Activated CD8-positive, alpha-beta memory T cell treated with anti-CD3 and anti-CD28 coated beads for 4 hours (primary cell): ENCODE measurements around the gene PPP4R3A.
"Not testable (repeated sequence)": the region's sequence is repeated elsewhere in the genome, so short reads cannot be mapped to it uniquely, and the experiment has no call there.

Experiments used
- DNase-seq, 2 donors: peaks; one replicate each; pipeline ENCODE4 v3.0.0-alpha.2; 2020; ENCODE audit warnings: low read depth in 2 of 2

PPP4R3A gene

GRCh38 chr14:91438845-91439244 lies 71.3 kb downstream of the PPP4R3A start:
- no peak for DNase-seq

- not testable (repeated sequence) for DNase-seq
Observed at GRCh38 chr14:91436266-91436665, 73.8 kb downstream of the PPP4R3A start.

DNA sequence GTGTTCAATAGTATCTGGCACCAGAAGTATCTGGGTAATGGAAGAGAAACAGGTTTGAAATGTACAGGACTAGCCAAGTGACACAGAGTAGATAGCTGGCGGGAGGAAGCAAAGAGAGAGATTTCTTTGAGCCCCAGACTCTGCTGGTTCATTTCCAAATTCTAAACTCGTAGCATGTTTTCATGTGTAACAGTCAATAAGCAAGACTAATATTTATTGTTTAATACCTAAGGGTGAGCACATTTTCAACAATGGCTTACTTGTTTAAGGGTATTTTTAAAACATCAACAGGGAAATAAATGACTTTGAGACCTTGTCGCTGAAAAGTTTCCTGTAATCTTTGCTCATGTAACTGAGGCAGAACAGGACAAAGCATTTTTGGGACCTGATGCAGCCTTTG lies 80.7 kb downstream of the PPP4R3A start:
- DNase-seq: no peak

DNA sequence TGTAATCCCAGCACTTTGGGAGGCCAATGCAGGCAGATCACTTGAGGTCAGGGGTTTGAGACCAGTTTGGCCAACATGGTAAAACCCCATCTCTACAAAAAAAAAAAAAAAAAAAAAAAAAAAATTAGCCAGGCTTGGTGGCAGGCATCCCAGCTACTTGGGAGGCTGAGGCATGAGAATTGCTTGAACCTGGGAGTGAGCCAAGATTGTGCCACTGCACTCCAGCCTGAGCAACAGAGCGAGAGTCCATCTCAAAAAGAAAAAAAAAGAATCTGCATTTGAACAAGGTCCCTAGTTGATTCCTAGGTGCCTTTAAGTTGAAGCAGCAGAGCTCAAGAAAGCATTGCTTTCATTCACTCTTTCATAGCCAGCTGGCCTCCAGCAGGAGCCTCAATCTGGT lies 81.2 kb downstream of the PPP4R3A start:
- DNase-seq: not testable (repeated sequence)

DNA sequence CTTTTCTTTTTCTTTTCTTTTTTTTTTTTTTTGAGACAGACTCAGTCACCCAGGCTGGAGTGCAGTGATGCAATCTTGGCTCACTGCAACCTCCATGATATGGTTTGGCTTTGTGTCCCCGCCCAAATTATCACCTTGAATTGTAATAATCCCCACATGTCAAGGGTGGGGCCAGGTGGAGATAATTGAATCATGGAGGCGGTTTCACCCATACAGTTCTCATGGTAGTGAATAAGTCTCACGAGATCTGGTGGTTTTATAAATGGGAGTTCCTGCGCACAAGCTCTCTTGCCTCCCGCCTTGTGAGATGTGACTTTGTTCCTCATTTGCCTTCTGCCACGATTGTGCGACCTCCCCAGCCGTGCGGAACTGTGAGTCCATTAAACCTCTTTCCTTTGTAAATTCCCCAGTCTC lies 84.6 kb downstream of the PPP4R3A start:
- DNase-seq: not testable (repeated sequence)

- DNase-seq: no peak
Observed at GRCh38 chr14:91424813-91425530, 85.1 kb downstream of the PPP4R3A start.

GRCh38 chr14:91420686-91421085 lies 89.4 kb downstream of the PPP4R3A start:
- no peak for DNase-seq

DNA sequence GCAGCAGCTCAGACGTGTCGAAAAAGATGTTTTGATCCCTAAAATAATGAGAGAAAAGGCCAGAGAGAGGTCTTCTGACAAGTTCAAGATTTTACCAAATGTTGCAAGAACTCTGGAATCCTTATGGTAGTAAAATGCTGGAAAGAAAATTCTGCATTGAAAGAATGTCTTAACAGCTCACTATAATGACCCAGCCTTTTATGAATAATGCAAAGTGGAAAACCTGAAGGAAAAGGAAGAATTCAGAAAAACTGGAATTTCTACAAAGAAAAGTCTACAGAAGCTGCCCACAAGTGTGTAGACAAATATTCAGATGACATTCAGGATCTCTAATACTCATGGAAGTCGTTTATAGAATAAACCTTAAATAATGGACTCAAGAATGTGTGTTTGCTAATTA lies 90.7 kb downstream of the PPP4R3A start:
- no peak for DNase-seq

- DNase-seq: no peak
Observed at GRCh38 chr14:91419044-91419397, 91.1 kb downstream of the PPP4R3A start.

DNA sequence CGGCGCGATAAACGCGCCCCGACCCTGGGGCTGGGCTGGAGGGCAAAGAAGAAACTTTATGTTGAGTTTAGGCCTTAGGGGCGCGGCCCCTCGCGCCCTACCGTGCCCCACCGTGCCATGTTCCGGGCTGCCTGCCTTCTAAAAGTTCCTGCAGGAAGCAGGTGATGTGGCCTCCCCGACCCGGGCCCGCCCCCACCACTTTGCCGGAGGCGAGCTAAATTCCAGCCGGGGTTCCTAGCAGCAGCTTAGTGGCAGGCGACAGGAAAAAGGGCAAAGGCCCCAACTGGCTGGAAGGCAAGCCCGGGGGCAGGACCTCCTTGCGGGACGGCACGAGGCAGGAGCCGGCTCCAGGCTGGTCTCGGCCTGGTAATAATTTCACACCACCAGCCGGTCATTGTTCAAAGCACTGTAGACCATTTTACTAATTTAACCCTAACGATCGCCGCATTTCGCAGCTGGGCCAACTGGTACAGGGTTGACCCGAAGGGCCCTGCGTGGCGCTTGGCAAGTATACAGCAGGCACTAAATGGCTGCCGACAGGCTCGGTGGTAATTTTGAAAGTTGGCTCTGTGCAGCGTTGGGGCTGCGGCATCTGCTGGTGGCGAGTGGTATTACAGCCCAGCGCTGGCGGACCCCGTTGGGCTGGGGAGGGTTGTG lies 91.6 kb downstream of the PPP4R3A start:
- DNase-seq: peak; percentile 66 to 70

GRCh38 chr14:91417983-91418386 lies 92.1 kb downstream of the PPP4R3A start:
- DNase-seq: no peak

- DNase-seq: peak in 1 of 2 donors; percentile 61
Observed at GRCh38 chr14:91417120-91417982, 92.8 kb downstream of the PPP4R3A start, which contains the start of gene CCDC88C. Gene CCDC88C, minus strand, starts transcription at chr14:91417820. Its CDS starts 130 bp downstream, at chr14:91417690.

DNA sequence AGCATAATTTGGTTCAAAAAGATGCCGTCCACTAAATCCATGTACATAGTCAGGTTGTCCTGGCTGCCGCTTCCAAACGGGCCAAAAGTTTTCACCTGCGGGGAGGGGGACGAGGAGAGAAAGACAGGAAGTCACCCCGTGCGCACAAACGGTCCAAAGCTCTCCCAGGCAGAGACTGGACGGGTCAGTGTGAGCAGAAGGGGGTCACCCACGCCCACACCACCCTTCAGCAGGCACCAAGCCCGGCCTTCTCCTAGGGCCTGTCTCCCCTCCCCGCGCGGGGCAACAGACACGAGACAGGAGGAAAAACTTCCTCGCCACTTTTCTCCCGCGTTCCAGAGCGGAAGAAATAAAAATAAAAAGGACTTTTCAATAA lies 93.4 kb downstream of the PPP4R3A start:
- DNase-seq: no peak

GRCh38 chr14:91415794-91416743 lies 94.0 kb downstream of the PPP4R3A start:
- DNase-seq: peak in 1 of 2 donors; percentile 47

DNA sequence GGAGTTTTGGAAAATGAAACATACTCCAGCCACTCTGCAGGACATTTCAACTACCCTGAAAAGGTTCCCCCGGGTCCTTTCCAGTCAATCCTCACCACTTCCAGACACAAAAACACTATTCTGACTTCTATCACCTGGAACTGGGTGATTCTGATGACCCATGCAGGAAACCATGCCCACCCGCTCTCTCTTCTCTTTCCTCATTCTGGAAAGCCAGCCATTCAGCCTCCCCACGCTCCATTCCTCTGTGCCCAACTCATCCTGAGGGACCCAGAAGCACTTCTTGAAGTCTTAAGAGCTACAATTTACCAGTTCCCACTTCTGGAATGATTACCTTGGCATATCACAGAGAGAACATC lies 95.7 kb downstream of the PPP4R3A start:
- DNase-seq: no peak

DNA sequence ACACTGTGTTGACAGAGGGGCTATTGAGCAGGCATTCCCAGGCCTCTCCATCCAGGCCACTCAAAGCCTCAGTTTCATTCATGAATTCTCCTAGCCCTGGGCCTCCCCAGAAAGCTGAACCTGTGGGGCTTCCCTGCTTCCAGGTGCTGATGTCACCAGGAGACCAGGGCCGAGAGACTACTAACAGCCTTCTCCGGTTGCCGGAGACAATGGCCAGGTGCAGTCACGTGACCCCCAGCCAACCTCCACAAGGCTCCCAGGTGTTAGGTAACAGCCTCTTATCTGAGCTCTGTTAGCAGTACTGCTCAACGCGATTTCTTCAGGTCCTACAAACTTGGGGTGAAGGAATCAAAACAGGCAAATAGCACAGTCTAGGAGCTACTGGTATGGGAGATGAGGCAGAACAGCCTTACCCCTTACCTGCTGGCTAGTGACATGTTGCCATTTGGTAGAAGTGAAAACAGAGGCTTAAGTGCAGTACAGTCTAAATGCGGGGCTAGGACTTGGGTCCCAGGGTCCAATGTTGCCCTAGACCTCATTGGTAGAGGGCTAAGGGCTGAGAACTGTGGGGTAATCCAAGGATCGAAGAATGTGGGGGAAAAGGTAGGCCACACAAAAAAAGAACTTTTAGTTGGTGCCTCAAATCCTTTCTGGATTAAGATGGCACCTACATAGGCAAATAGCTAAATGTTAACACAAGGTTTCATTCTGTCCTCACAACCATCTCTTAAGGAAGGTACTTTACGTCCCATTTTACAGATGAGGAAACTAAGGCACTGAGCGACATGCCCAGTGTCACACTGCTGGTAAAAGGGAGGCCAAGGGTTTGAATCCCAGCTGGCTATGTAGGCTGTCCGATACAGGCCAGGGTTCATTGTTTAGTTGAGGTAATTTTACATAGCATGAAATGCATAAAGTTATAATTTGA lies 96.3 kb downstream of the PPP4R3A start:
- no peak for DNase-seq

GRCh38 chr14:91412939-91413338 lies 97.2 kb downstream of the PPP4R3A start:
- no peak for DNase-seq

DNA sequence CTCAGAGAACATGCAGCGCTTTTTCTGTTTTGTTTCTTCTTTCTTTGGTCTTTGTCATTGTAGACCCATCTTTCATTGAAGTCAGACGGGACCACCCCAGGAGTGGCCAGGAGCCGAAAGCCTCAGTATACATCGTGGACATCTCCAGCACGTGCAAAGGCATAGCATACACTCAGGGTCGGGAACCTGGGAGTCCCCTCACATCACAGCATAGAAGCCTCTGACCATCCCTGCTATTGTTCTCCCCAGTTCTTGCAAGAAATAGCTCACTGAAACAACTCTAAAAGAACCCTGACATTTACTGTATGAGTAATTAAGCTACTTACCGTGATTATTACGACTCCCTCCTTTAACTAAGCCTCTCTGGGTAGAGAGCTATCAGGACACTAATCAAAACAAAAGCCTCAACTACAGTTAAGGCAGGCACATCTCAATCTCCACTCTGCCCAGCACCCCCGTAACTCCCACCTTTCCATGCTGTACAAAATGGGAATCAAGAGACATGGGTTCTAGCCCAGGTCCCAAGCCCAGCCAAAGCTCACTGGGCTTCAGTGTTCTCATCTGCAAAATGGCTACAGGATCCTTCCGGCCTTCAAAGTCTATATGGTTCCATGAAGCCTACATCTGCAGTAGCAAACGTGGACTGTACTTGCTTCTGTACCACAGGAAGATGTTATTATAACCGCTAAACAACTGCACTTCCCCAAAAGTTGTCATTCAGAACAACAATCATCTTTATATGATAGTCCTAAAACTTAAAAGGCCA lies 99.2 kb downstream of the PPP4R3A start:
- DNase-seq: no peak

- no peak for DNase-seq
Observed at GRCh38 chr14:91409928-91410718, 100.0 kb downstream of the PPP4R3A start.
